OCI-LY1 (cell line): ENCODE measurements around the gene EBI3.
"Not testable (repeated sequence)": the region's sequence is repeated elsewhere in the genome, so short reads cannot be mapped to it uniquely, and the experiment has no call there.

Experiments
- CTCF ChIP-seq: fragments of 200-600 bp; sonication (generic), shearing (Covaris generic); IDR thresholded peaks from 2 replicates; pipeline ENCODE4 v1.5.1; 2017; ENCODE audit warnings: mild to moderate bottlenecking, antibody characterized with exemption, low read length, moderate library complexity, mixed read lengths
- EZH2 ChIP-seq: fragments of 200-600 bp; sonication (generic), shearing (Covaris generic); IDR thresholded peaks from 2 replicates; pipeline ENCODE4 v1.8.0; 2017; ENCODE audit warnings: borderline replicate concordance, mixed run types, mild to moderate bottlenecking, antibody characterized with exemption, low read length, moderate library complexity, mixed read lengths

DNA sequence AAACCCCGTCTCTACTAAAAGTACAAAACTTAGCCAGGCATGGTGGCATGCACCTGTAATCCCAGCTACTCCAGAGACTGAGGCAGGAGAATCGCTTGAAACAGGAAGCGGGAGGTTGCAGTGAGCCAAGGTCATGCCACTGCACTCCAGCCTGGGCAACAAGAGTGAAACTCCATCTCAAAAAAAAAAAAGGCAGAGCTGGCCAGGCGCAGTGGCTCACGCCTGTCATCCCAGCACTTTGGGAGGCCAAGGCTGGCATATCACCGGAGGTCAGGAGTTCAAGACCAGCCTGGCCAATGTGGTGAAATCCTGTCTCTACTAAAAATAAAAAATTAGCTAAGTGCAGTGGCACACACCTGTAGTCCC lies 45.0 kb downstream of the EBI3 start:
- TF ChIP-seq CTCF, EZH2: not testable (repeated sequence)
